ENCODE data around the gene RBM26.

RBM26 gene

GRCh38 chr13:79336966-79337365 lies 69.1 kb downstream of the RBM26 start:
- no peak for DNase-seq (ENCODE audit: low read depth)

GRCh38 chr13:79328510-79328909 lies 77.5 kb downstream of the RBM26 start:
- no peak for DNase-seq (ENCODE audit: low read depth)

- DNase-seq (ENCODE audit: low read depth) = no peak
Observed at GRCh38 chr13:79320433-79320832, 85.6 kb downstream of the RBM26 start.

GRCh38 chr13:79318664-79319063 lies 87.4 kb downstream of the RBM26 start:
- no peak for DNase-seq (ENCODE audit: low read depth)

GRCh38 chr13:79317856-79318255 lies 88.2 kb downstream of the RBM26 start:
- DNase-seq (ENCODE audit: low read depth) = peak; percentile 14

- no peak for DNase-seq (ENCODE audit: low read depth)
Observed at GRCh38 chr13:79314652-79315051, 91.4 kb downstream of the RBM26 start.

GRCh38 chr13:79312340-79312855 lies 93.7 kb downstream of the RBM26 start:
- no peak for DNase-seq (ENCODE audit: low read depth)

- DNase-seq (ENCODE audit: low read depth) = no peak
Observed at GRCh38 chr13:79311386-79311785, 94.7 kb downstream of the RBM26 start.

- DNase-seq (ENCODE audit: low read depth) = no peak
Observed at GRCh38 chr13:79309690-79310089, 96.4 kb downstream of the RBM26 start.

GRCh38 chr13:79307866-79308298 lies 98.2 kb downstream of the RBM26 start:
- DNase-seq (ENCODE audit: low read depth) = peak; percentile 38

- peak; percentile 17 for DNase-seq (ENCODE audit: low read depth)
Observed at GRCh38 chr13:79307433-79307861, 98.6 kb downstream of the RBM26 start.

GRCh38 chr13:79306650-79307049 lies 99.4 kb downstream of the RBM26 start:
- no peak for DNase-seq (ENCODE audit: low read depth)

- DNase-seq (ENCODE audit: low read depth) = no peak
Observed at GRCh38 chr13:79297128-79297527, 108.9 kb downstream of the RBM26 start.

- no peak for DNase-seq (ENCODE audit: low read depth)
Observed at GRCh38 chr13:79295906-79296706, 109.9 kb downstream of the RBM26 start.

- DNase-seq (ENCODE audit: low read depth) = no peak
Observed at GRCh38 chr13:79290595-79291244, 115.3 kb downstream of the RBM26 start.

GRCh38 chr13:79289571-79289970 lies 116.5 kb downstream of the RBM26 start:
- no peak for DNase-seq (ENCODE audit: low read depth)

- peak; percentile 20 for DNase-seq (ENCODE audit: low read depth)
Observed at GRCh38 chr13:79287939-79288795, 117.9 kb downstream of the RBM26 start.

GRCh38 chr13:79285159-79285558 lies 120.9 kb downstream of the RBM26 start:
- no peak for DNase-seq (ENCODE audit: low read depth)

- DNase-seq (ENCODE audit: low read depth) = no peak
Observed at GRCh38 chr13:79283742-79284141, 122.3 kb downstream of the RBM26 start.

GRCh38 chr13:79282976-79283375 lies 123.1 kb downstream of the RBM26 start:
- DNase-seq (ENCODE audit: low read depth) = no peak

- DNase-seq (ENCODE audit: low read depth) = no peak
Observed at GRCh38 chr13:79282508-79282907, 123.5 kb downstream of the RBM26 start.

GRCh38 chr13:79281339-79281747 lies 124.7 kb downstream of the RBM26 start:
- no peak for DNase-seq (ENCODE audit: low read depth)
